WTC11 (cell line): ENCODE measurements around the gene PRXL2B.

ENCODE experiments used
- ATF1 ChIP-seq: sonication (generic); formaldehyde crosslinking; IDR thresholded peaks from 2 replicates; pipeline ENCODE4 v1.8.1; 2023; ENCODE audit warnings: mild to moderate bottlenecking, moderate library complexity, missing genetic modification reagents
- FOXJ3 ChIP-seq: sonication (generic); formaldehyde crosslinking; IDR thresholded peaks from 2 replicates; pipeline ENCODE4 v1.9.0; 2021; ENCODE audit warnings: missing genetic modification reagents, mild to moderate bottlenecking, borderline replicate concordance
- RELA ChIP-seq: sonication (generic); formaldehyde crosslinking; IDR thresholded peaks from 2 replicates; pipeline ENCODE4 v1.8.1; 2022; ENCODE audit warnings: missing genetic modification reagents, mild to moderate bottlenecking, borderline replicate concordance

DNA sequence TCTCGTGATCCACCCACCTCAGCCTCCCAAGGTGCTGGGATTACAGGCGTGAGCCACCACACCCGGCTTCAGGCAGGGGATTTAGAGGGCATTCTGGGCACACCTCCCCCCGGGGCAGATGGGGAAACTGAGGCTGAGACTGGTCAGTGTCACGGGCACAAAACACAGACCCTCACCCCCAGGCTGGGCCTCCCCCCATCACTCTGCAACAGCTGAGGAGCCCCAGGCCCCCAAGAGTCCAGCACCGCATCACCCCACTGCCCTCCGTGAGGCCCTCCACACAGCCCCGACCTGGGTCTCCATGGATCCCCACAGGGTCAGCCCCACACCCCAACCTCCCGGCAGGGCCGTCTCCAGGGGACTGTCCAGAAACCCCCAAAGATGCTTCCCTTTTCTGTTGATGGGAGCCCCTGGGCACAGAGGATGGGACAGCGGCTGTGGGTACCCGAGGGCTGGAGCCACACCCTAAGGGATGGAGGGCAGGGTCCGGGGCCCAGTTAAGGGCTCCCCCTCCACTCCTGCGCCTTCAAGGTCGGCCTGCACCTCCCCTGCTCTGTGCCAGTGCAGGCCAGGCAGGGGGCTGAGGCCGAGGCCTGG is 19.4 kb upstream of the PRXL2B start:
- TF ChIP-seq ATF1 = no peak
- TF ChIP-seq FOXJ3 = no peak
- no peak for TF ChIP-seq RELA (CRISPR knock-in tag)
